K562 (cell line): ENCODE data around the gene ITSN1. TPM values are rescaled to one million over a fixed set of nuclear protein-coding genes. Genes with fewer than 3 reads are reported as not detected.

ENCODE experiments used
- ATAC-seq: fragments of 200-7000 bp; cut with Tn5 transposase; 3 replicates; pipeline ENCODE4 v1.9.1; 2020; ENCODE audit warnings: moderate library complexity
- BruUV-seq: library from RNA; stranded (reverse); fragments of 400-500 nt; replicated peaks from 2 replicates; lab custom pipeline; 2021; lab: Mats Ljungman, UMichigan
- CTCF ChIA-PET: fragments of 300-600 bp; formaldehyde crosslinking; extraction: SDS; loops from one replicate; lab custom pipeline; 2021; ENCODE audit warnings: low intra/inter-chr PET ratio; lab: Yijun Ruan, JAX
- POLR2A ChIA-PET: fragments of 300-600, 350-650 bp; sonication (Branson Sonifier 250); formaldehyde crosslinking; extraction: SDS; loops from one replicate; lab custom pipeline; 2021; ENCODE audit warnings: antibody characterized with exemption, inconsistent platforms; lab: Yijun Ruan, JAX
- DNase-seq, 4 experiments: peaks; one replicate each; pipeline versions ENCODE4 v3.0.0 to v3.0.0-alpha.2; 2011 to 2018; ENCODE audit warnings: low spot score in 3 of 4, mixed read lengths in 3 of 4; ENCODE audit errors: extremely low read depth in 1 of 4
- FAIRE-seq: peaks from 2 replicates; lab custom pipeline; 2011; peaks lifted over from hg19 to GRCh38; lab: Jason Lieb, UNC
- H2AFZ ChIP-seq: 2 replicates; pipeline ENCODE4 v1.6.0; 2011; ENCODE audit warnings: low read depth, low read length, control low read depth, inconsistent platforms
- H3K27ac ChIP-seq: fragments of 200-600 bp; 3 replicates; pipeline ENCODE4 v1.8.0; 2011; ENCODE audit warnings: low read depth, mild to moderate bottlenecking, control low read depth, inconsistent platforms, low read length, moderate library complexity, mixed read lengths; ENCODE audit errors: extremely low read depth
- H3K27me3 ChIP-seq, 2 experiments: fragments of 300-600 bp in 1 of 2; 2 replicates in 1 of 2; 3 replicates in 1 of 2; pipeline versions ENCODE4 v1.6.0 to v1.8.0; 2011; ENCODE audit warnings: inconsistent platforms in 2 of 2, low read length in 2 of 2, mild to moderate bottlenecking in 1 of 2, mixed read lengths in 1 of 2, moderate library complexity in 1 of 2; ENCODE audit not compliant: control insufficient read depth in 2 of 2, insufficient read depth in 2 of 2
- H3K36me3 ChIP-seq: fragments of 300-600 bp; 3 replicates; pipeline ENCODE4 v1.8.0; 2011; ENCODE audit warnings: mild to moderate bottlenecking, low read length, inconsistent platforms; ENCODE audit not compliant: control insufficient read depth, insufficient read depth
- H3K4me1 ChIP-seq, 2 experiments: fragments of 200-600 bp in 1 of 2; replicated peaks in 1 of 2; 2 replicates in 1 of 2; 3 replicates in 1 of 2; pipeline versions ENCODE4 v1.5.1 to v1.8.0; 2011; ENCODE audit warnings: inconsistent platforms in 2 of 2, low read length in 2 of 2, mild to moderate bottlenecking in 1 of 2, mixed read lengths in 1 of 2, moderate library complexity in 1 of 2; ENCODE audit not compliant: control insufficient read depth in 2 of 2, insufficient read depth in 2 of 2
- H3K4me2 ChIP-seq: 2 replicates; pipeline ENCODE4 v1.6.1; 2011; ENCODE audit warnings: low read length, control low read depth, inconsistent platforms, mixed read lengths; ENCODE audit not compliant: insufficient read depth
- H3K4me3 ChIP-seq: fragments of 200-600 bp; sonication (generic), shearing (Covaris generic); 2 replicates; pipeline ENCODE4 v1.5.1; 2016; ENCODE audit warnings: control low read depth, inconsistent platforms
- H3K79me2 ChIP-seq: fragments of 200-600 bp; 3 replicates; pipeline ENCODE4 v1.8.0; 2011; ENCODE audit warnings: low read length, inconsistent platforms; ENCODE audit not compliant: control insufficient read depth, insufficient read depth
- H3K9ac ChIP-seq, 2 experiments: 2 replicates each; pipeline versions ENCODE4 v1.6.0 to v1.6.1; 2011; ENCODE audit warnings: low read depth in 2 of 2, low read length in 2 of 2, control low read depth in 1 of 2, inconsistent platforms in 1 of 2, mild to moderate bottlenecking in 1 of 2, mixed read lengths in 1 of 2; ENCODE audit not compliant: insufficient read depth in 1 of 2
- H3K9me1 ChIP-seq: one replicate; pipeline ENCODE4 v1.6.0; 2011; ENCODE audit warnings: inconsistent platforms, mild to moderate bottlenecking, low read length, moderate library complexity; ENCODE audit not compliant: control insufficient read depth, insufficient read depth
- H3K9me3 ChIP-seq: replicated peaks from 2 replicates; pipeline ENCODE4 v1.5.1; 2011; ENCODE audit warnings: low read depth, low read length, inconsistent platforms; ENCODE audit not compliant: control insufficient read depth, insufficient read depth
- H4K20me1 ChIP-seq: replicated peaks from 2 replicates; pipeline ENCODE4 v1.6.1; 2011; ENCODE audit warnings: low read length, inconsistent platforms, mixed read lengths; ENCODE audit not compliant: control insufficient read depth, insufficient read depth
- ASH1L ChIP-seq: fragments of 450-650 bp; IDR thresholded peaks from 2 replicates; pipeline ENCODE4 v1.6.1; 2018; ENCODE audit warnings: borderline replicate concordance, mild to moderate bottlenecking, low read depth; ENCODE audit not compliant: partially characterized antibody
- FUS ChIP-seq: fragments of 200-400 bp; formaldehyde crosslinking; optimal IDR thresholded peaks from 2 replicates; pipeline ENCODE3; 2017; ENCODE audit warnings: low read depth, low read length
- PATZ1 ChIP-seq: fragments of 250-450 bp; sonication (Bioruptor Pico); IDR thresholded peaks from 2 replicates; pipeline ENCODE4 v1.5.0; 2020; ENCODE audit warnings: mild to moderate bottlenecking, borderline replicate concordance
- SRF ChIP-seq, 2 experiments: fragments of 250-450, 450-650 bp in 1 of 2; sonication (Bioruptor Pico) in 1 of 2; sonication (generic) in 1 of 2; formaldehyde crosslinking; IDR thresholded peaks; 2 replicates each; pipeline versions ENCODE4 v1.5.0 to v1.5.1; 2020 to 2022; ENCODE audit warnings: mild to moderate bottlenecking in 1 of 2, missing genetic modification reagents in 1 of 2
- whole genome bisulfite sequencing: fragments of 100-300 bp; shearing (Covaris generic); methylation state at CpG from one replicate; pipeline ENCODE4 v1.1.6; 2016; ENCODE audit warnings: low coverage, mixed read lengths; ENCODE audit not compliant: insufficient coverage; ENCODE audit errors: missing lambda C conversion rate; 5-methylcytosine and 5-hydroxymethylcytosine counted together
- in situ Hi-C: fragments of 300-500 bp; cut with MboI; formaldehyde crosslinking; loops from 4 replicates; pipeline ENCODE4 v1.15.0; 2018; ENCODE audit warnings: inconsistent platforms, mixed read lengths
- intact Hi-C: fragments of 100-400 bp; cut with micrococcal nuclease; formaldehyde crosslinking; loops from 2 replicates; pipeline ENCODE4 v1.14.2; 2022
- polyA plus RNA-seq, 8 experiments: library from polyadenylated mRNA; depleted of rRNA in 4 of 8; stranded (reverse) in 5 of 8; unstranded in 3 of 8; fragments of >200 nt; fragmentation: Nextera tagmentation in 2 of 8; fragmentation: Illumina TruSeq in 1 of 8; extraction: Ambion mirVana in 2 of 8; extraction: Trizol in 1 of 8; gene quantifications; 2 replicates each; pipeline versions ENCODE4 v1.2.1 to v1.2.3, GENCODE V29; 2011 to 2014; ENCODE audit warnings: inconsistent platforms in 1 of 8, missing spikeins in 1 of 8
- total RNA-seq, 7 experiments: library from RNA; depleted of rRNA in 6 of 7; stranded (reverse); fragments of >200 nt in 6 of 7; fragmentation: Illumina TruSeq in 2 of 7; extraction: Trizol in 2 of 7; gene quantifications; 2 replicates each; pipeline versions ENCODE4 v1.2.1 to v1.2.3, GENCODE V29; 2011 to 2021; ENCODE audit warnings: low replicate concordance in 1 of 7
- TF ChIP-seq, protein P1 (sequence below), 3 experiments: fragments of 200-800 bp in 1 of 3; fragments of 250-450 bp in 1 of 3; fragments of 450-650 bp in 1 of 3; sonication (Bioruptor Pico) in 1 of 3; sonication (Bioruptor generic) in 1 of 3; formaldehyde crosslinking in 1 of 3; IDR thresholded peaks; 2 replicates each; pipeline versions ENCODE4 v1.6.1 to v1.8.0; 2016 to 2022; ENCODE audit warnings: mild to moderate bottlenecking in 2 of 3, missing genetic modification characterization in 2 of 3, missing compliant biosample characterization in 1 of 3, moderate library complexity in 1 of 3

Gene ITSN1
- total and polyA plus RNA-seq, 9 of the 15 experiments (the other 6 are each of a cell fraction or from before 2014, with no cell fraction given): 1.1 to 12.6 (median 4.8) TPM

- 32% methylated on average over 3 of the region's 3 CpGs for WGBS
- no peak overlapping the region for H3K4me3 ChIP-seq
- H4K20me1 ChIP-seq: no peaks in the 10 kb centered on the region
- no peak overlapping the region for H2AFZ ChIP-seq
- DNase-seq: no peak
- BruUV-seq: no TSS peak
- no peaks in the 10 kb centered on the region for H3K9me1 ChIP-seq
- ATAC-seq: no peak
- FAIRE-seq: no peak
- in situ Hi-C loops (no loop called here), intact Hi-C loops (no loop called here)
- H3K36me3 ChIP-seq: no peaks in the 10 kb centered on the region
- ChIA-PET POLR2A (no interaction called here), CTCF (no interaction called here)
- H3K4me2 ChIP-seq: no peak overlapping the region
- H3K9ac ChIP-seq: no peak overlapping the region
- H3K27ac ChIP-seq: no peak overlapping the region
- H3K79me2 ChIP-seq: no peaks in the 10 kb centered on the region
- H3K9me3 ChIP-seq: no peaks in the 10 kb centered on the region
- no peaks in the 10 kb centered on the region for H3K4me1 ChIP-seq
- TF ChIP-seq ASH1L (no peak), FUS (no peak), SRF (CRISPR knock-in tag; IDR thresholded peaks at IDR 0.05) (no peak), PATZ1 (no peak)
- TF ChIP-seq, protein P1, sequence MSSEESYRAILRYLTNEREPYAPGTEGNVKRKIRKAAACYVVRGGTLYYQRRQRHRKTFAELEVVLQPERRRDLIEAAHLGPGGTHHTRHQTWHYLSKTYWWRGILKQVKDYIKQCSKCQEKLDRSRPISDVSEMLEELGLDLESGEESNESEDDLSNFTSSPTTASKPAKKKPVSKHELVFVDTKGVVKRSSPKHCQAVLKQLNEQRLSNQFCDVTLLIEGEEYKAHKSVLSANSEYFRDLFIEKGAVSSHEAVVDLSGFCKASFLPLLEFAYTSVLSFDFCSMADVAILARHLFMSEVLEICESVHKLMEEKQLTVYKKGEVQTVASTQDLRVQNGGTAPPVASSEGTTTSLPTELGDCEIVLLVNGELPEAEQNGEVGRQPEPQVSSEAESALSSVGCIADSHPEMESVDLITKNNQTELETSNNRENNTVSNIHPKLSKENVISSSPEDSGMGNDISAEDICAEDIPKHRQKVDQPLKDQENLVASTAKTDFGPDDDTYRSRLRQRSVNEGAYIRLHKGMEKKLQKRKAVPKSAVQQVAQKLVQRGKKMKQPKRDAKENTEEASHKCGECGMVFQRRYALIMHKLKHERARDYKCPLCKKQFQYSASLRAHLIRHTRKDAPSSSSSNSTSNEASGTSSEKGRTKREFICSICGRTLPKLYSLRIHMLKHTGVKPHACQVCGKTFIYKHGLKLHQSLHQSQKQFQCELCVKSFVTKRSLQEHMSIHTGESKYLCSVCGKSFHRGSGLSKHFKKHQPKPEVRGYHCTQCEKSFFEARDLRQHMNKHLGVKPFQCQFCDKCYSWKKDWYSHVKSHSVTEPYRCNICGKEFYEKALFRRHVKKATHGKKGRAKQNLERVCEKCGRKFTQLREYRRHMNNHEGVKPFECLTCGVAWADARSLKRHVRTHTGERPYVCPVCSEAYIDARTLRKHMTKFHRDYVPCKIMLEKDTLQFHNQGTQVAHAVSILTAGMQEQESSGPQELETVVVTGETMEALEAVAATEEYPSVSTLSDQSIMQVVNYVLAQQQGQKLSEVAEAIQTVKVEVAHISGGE (CRISPR knock-in tag; IDR thresholded peaks at IDR 0.05): no peak
- TF ChIP-seq, all 486 proteins: peak for 0
- no peaks in the 10 kb centered on the region for H3K27me3 ChIP-seq
These were observed 58.2 kb downstream of the ITSN1 start for GRCh38 chr21:33700491-33700890.
